Heart left ventricle (tissue), 13 donors: ENCODE data around the gene FGD4.

ENCODE experiments used
- POLR2A ChIP-seq, 2 donors: fragments of 450-650 bp; IDR thresholded peaks; one replicate each; pipeline ENCODE4 v1.6.1; 2017; ENCODE audit warnings: antibody characterized with exemption in 2 of 2, mild to moderate bottlenecking in 2 of 2, moderate library complexity in 2 of 2
- TF ChIP-seq, protein P1 (sequence below), 12 donors: fragments of 200-600 bp; sonication (generic) in 4 of 12; IDR thresholded peaks; one replicate each; pipeline versions ENCODE4 v1.5.0 to v1.8.0; 2018 to 2022; ENCODE audit warnings: antibody characterized with exemption in 12 of 12, mild to moderate bottlenecking in 5 of 12
- donor health status: ischemic (EF 13 %, LVEDD 7.1; RV severe dilation, severe dysfunction).
- donor health status: DM: no; HTN: yes; CAD: no.
- donor health status: DM: no; HTN: no; CAD: no.
- donor health status: ischemic (EF 25% LVEDD 6.9; RV normal size, moderate dysfunction).
- donor health status: ischemic (EF 25% LVEDD 5.7; RV mildly dilated, moderate dysfunction).
- donor health status: ischemic (EF 35%, LVEDD 5.7; RV mildly dilated, moderate dysfunction).
- donor health status: nonischemic (EF 11% LVEDD 7.7; RV severe dilation, severe dysfunction).
- donor health status: DM: yes; HTN: yes; CAD: no.
- donor health status: PGD.
- donor health status: ischemic (EF 29% LVEDD 5.4; RV normal size, mild dysfunction).
- donor health status: nonischemic (EF 23%, LVEDD 6.1; RV moderate dilation, normal function).

DNA sequence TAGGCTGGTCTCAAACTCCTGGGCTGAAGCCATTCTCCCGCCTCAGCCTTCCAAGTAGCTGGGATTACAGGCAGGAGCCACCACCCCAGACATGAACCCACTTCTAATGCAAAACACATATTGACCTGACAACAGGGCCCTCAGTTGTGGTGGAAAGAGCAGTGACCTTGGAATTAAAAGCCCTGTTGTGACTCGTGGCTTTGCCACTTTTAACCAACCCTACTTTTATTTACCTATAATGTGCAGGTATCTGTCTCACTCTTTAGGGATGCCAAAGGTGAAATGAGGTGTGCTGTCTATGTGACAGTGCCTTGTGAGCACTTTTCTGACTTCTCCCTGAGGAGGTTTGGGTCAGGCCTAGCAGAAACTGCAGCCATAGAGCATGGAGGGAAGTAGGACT is 146.9 kb downstream of the FGD4 start:
- TF ChIP-seq, protein P1, sequence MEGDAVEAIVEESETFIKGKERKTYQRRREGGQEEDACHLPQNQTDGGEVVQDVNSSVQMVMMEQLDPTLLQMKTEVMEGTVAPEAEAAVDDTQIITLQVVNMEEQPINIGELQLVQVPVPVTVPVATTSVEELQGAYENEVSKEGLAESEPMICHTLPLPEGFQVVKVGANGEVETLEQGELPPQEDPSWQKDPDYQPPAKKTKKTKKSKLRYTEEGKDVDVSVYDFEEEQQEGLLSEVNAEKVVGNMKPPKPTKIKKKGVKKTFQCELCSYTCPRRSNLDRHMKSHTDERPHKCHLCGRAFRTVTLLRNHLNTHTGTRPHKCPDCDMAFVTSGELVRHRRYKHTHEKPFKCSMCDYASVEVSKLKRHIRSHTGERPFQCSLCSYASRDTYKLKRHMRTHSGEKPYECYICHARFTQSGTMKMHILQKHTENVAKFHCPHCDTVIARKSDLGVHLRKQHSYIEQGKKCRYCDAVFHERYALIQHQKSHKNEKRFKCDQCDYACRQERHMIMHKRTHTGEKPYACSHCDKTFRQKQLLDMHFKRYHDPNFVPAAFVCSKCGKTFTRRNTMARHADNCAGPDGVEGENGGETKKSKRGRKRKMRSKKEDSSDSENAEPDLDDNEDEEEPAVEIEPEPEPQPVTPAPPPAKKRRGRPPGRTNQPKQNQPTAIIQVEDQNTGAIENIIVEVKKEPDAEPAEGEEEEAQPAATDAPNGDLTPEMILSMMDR (IDR thresholded peaks at IDR 0.05): no peak
- TF ChIP-seq POLR2A (IDR thresholded peaks at IDR 0.05): no peak
